ENCODE measurements around the gene HS3ST5. TPM values are rescaled to one million over a fixed set of nuclear protein-coding genes. Genes with fewer than 3 reads are reported as not detected.

HS3ST5 gene
- total RNA-seq, 1 experiment from 2014 or later = 14.4 TPM

DNA sequence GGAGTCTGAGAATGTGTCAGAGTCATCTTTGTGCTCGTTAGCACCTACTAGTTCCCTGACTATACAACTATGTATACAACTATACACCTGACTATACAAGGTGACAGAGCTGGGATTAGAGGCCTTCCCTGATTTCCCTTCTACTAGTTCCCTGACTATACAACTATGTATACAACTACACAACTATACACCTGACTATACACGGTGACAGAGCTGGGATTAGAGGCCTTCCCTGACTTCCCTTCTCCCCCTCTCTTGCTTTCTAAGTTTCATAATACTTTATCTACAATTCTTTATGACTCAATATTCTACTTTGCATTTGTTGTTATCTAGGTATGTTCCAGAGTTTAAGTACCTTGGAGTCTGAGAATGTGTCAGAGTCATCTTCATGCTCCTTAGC, 68.0 kb downstream of the HS3ST5 start:
- no peak overlapping the region for H3K14ac ChIP-seq (ENCODE audit: insufficient read depth, low read length)
- Mint-ChIP-seq H3K4me3 (no peak overlapping the region), H3K4me1 (peaks cover 27 to 28% of the 10 kb centered on the region in 2 experiments), H3K9me3 (no peaks in the 10 kb centered on the region), H3K27ac (no peak overlapping the region), H3K27me3 (ENCODE audit: low read depth) (no peaks in the 10 kb centered on the region), H3K36me3 (ENCODE audit: insufficient read depth in 1 of 3, low read depth in 3 of 3) (peaks cover 0 to 3% (median 2%) of the 10 kb centered on the region in 3 experiments; a peak in 3 of 7 replicates)
- H4K91ac ChIP-seq (ENCODE audit: insufficient read length, low read depth, low read length) = no peak overlapping the region
- no peaks in the 10 kb centered on the region for H4K20me1 ChIP-seq (ENCODE audit: control insufficient read depth, insufficient read depth, insufficient read length)
- H3K9me3 ChIP-seq (ENCODE audit: control insufficient read depth, low read depth, low read length) = no peaks in the 10 kb centered on the region
- no peak overlapping the region for H3K23ac ChIP-seq (ENCODE audit: insufficient read length, low read depth, low read length)
- no peaks in the 10 kb centered on the region for H3K27me3 ChIP-seq (ENCODE audit: insufficient read depth, low read length)
- no peak overlapping the region for H2AFZ ChIP-seq (ENCODE audit: low read length)
- no peak overlapping the region for H3T11ph ChIP-seq (ENCODE audit: low read length)
- DNase-seq = no peak
- H2BK120ac ChIP-seq (ENCODE audit: low read depth, low read length, poor library complexity, severe bottlenecking) = no peak overlapping the region
- H3K27ac ChIP-seq (ENCODE audit: insufficient read length, low read depth, low read length) = no peak overlapping the region
- H3K79me1 ChIP-seq (ENCODE audit: insufficient read depth, low read depth, low read length, poor library complexity, severe bottlenecking) = no peaks in the 10 kb centered on the region
- no peak overlapping the region for H2BK15ac ChIP-seq (ENCODE audit: low read depth, low read length)
- H3K18ac ChIP-seq (ENCODE audit: insufficient read length, low read depth, low read length) = no peak overlapping the region
- H3K23me2 ChIP-seq (ENCODE audit: insufficient read length, low read depth, low read length, poor library complexity, severe bottlenecking) = no peaks in the 10 kb centered on the region
- H2BK20ac ChIP-seq (ENCODE audit: low read depth, low read length, poor library complexity, severe bottlenecking) = no peak overlapping the region
- H4K8ac ChIP-seq (replicated peaks; ENCODE audit: insufficient read length, low read depth, low read length) = no peak overlapping the region
- no peak overlapping the region for H4K5ac ChIP-seq (ENCODE audit: insufficient read length, low read depth, low read length)
- H3K79me2 ChIP-seq (ENCODE audit: insufficient read depth, low read length) = no peaks in the 10 kb centered on the region
- H3K4ac ChIP-seq (ENCODE audit: low read depth, low read length) = no peak overlapping the region
- no CpG with 5 or more reads among the region's 2 CpGs for WGBS (ENCODE audit: extremely low coverage, insufficient read length, low lambda C conversion rate)
- H2AK5ac ChIP-seq (ENCODE audit: insufficient read length, low read length) = no peak overlapping the region
- TF ChIP-seq, protein P1, sequence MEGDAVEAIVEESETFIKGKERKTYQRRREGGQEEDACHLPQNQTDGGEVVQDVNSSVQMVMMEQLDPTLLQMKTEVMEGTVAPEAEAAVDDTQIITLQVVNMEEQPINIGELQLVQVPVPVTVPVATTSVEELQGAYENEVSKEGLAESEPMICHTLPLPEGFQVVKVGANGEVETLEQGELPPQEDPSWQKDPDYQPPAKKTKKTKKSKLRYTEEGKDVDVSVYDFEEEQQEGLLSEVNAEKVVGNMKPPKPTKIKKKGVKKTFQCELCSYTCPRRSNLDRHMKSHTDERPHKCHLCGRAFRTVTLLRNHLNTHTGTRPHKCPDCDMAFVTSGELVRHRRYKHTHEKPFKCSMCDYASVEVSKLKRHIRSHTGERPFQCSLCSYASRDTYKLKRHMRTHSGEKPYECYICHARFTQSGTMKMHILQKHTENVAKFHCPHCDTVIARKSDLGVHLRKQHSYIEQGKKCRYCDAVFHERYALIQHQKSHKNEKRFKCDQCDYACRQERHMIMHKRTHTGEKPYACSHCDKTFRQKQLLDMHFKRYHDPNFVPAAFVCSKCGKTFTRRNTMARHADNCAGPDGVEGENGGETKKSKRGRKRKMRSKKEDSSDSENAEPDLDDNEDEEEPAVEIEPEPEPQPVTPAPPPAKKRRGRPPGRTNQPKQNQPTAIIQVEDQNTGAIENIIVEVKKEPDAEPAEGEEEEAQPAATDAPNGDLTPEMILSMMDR (conservative IDR thresholded peaks at IDR 0.05) = no peak
- H3K56ac ChIP-seq (ENCODE audit: insufficient read length, low read depth, low read length) = no peak overlapping the region
- H3K4me2 ChIP-seq (ENCODE audit: insufficient read depth, insufficient read length, low read length) = no peak overlapping the region
- no peak overlapping the region for H3K9ac ChIP-seq (ENCODE audit: extremely low read depth, insufficient read length, low read length)
- no peak overlapping the region for H2BK5ac ChIP-seq (ENCODE audit: insufficient read length, low read length)
- H2BK12ac ChIP-seq (ENCODE audit: insufficient read length, low read depth, low read length) = no peak overlapping the region
- peaks cover 2% of the 10 kb centered on the region for H3K4me1 ChIP-seq (ENCODE audit: insufficient read depth, low read length)
